ENCODE data around the gene PLEKHM3. TPM values are rescaled to one million over a fixed set of nuclear protein-coding genes. Genes with fewer than 3 reads are reported as not detected.

PLEKHM3 gene
- total RNA-seq, 1 donor from 2014 or later: 9.1 TPM

GRCh38 chr2:208042450-208042849, 17.1 kb upstream of the PLEKHM3 start:
- no peak overlapping the region for H3K4me3 Mint-ChIP-seq (ENCODE audit: unreplicated experiment)
- no peaks in the 10 kb centered on the region for H3K36me3 Mint-ChIP-seq (ENCODE audit: low read depth)
- H3K4me1 Mint-ChIP-seq (ENCODE audit: low read depth): peaks cover 10% of the 10 kb centered on the region
- no peak overlapping the region for H3K27ac Mint-ChIP-seq (ENCODE audit: unreplicated experiment)
- TF ChIP-seq, protein P1, sequence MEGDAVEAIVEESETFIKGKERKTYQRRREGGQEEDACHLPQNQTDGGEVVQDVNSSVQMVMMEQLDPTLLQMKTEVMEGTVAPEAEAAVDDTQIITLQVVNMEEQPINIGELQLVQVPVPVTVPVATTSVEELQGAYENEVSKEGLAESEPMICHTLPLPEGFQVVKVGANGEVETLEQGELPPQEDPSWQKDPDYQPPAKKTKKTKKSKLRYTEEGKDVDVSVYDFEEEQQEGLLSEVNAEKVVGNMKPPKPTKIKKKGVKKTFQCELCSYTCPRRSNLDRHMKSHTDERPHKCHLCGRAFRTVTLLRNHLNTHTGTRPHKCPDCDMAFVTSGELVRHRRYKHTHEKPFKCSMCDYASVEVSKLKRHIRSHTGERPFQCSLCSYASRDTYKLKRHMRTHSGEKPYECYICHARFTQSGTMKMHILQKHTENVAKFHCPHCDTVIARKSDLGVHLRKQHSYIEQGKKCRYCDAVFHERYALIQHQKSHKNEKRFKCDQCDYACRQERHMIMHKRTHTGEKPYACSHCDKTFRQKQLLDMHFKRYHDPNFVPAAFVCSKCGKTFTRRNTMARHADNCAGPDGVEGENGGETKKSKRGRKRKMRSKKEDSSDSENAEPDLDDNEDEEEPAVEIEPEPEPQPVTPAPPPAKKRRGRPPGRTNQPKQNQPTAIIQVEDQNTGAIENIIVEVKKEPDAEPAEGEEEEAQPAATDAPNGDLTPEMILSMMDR (IDR thresholded peaks at IDR 0.05): no peak
- DNase-seq (ENCODE audit: low spot score): no peak
- H3K27me3 Mint-ChIP-seq (ENCODE audit: low read depth): no peaks in the 10 kb centered on the region
- no peaks in the 10 kb centered on the region for H3K9me3 Mint-ChIP-seq (ENCODE audit: low read depth)

DNA sequence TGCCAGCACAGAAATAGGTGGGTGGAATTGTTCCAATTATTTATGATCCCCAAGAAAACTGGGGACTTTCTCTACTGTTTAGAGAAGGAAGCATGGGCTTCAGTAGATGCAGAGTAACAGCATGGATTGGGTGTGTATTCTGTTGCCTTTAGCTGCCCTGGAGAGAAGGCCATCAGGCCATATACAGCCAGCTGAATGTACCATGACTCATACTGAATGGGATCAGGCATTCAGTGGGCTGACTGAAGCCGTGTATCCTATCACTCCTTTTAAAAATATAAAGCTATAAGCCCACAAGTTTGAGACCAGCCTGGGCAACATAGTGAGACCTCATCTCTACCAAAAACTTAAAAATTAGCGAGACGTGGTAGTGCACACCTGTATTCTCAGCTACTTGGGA, 16.7 kb upstream of the PLEKHM3 start:
- Mint-ChIP-seq H3K27me3 (ENCODE audit: low read depth) (no peaks in the 10 kb centered on the region), H3K4me1 (ENCODE audit: low read depth) (peaks cover 10% of the 10 kb centered on the region), H3K36me3 (ENCODE audit: low read depth) (no peaks in the 10 kb centered on the region), H3K9me3 (ENCODE audit: low read depth) (no peaks in the 10 kb centered on the region), H3K27ac (ENCODE audit: unreplicated experiment) (no peak overlapping the region), H3K4me3 (ENCODE audit: unreplicated experiment) (no peak overlapping the region)
- TF ChIP-seq, protein P1 (IDR thresholded peaks at IDR 0.05): no peak
- no peak for DNase-seq (ENCODE audit: low spot score)

DNA sequence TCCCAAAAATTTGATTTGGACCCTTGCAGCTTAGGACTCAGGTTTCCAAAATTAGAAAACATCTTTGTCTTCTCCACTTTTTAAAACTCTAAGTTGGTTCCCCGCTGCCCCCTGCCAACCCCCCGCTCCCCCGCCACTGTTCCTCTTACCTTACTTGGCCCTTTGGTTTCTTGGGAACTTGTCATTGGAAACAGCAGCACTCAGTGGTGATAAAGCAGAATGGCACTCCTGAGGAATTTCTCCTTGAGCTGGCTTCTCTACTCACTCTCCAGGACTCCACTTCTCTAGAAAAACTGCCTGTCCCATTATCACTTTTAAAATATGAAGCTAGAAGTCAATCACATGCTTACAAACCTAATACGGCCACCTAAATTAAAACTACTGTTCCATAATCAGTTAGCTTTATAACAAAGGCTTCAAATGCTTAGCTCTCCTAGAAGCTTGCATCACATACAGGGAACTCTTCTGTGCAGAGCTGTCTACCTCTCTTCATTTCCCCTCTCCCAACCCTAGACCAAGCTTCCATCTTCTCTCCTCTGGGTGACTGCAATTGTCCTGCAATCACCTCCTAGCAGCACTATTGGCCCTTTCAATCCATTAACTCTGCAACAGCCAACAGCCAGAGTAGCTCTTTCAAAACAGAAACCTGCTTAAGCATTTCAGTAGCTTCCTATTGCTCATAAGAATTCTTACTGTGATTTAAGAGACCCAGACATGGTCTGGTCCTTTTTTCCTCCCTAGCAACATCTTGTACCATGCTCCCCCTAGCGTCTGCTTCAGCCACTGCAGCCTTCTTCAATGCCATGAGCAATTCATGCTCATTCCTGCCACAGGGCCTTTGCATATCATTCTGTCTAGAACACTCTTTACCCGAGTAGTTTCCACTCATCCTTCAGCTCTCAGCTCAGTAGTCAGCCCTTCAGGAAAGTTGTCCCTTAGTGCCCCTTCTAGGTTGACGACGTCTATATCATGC, 15.2 kb upstream of the PLEKHM3 start:
- TF ChIP-seq, protein P1 (IDR thresholded peaks at IDR 0.05): peak; percentile 81
- H3K4me3 Mint-ChIP-seq (ENCODE audit: unreplicated experiment): no peak overlapping the region
- H3K4me1 Mint-ChIP-seq (ENCODE audit: low read depth): peaks cover 10% of the 10 kb centered on the region
- no peaks in the 10 kb centered on the region for H3K9me3 Mint-ChIP-seq (ENCODE audit: low read depth)
- DNase-seq (ENCODE audit: low spot score): no peak
- H3K36me3 Mint-ChIP-seq (ENCODE audit: low read depth): no peaks in the 10 kb centered on the region
- no peaks in the 10 kb centered on the region for H3K27me3 Mint-ChIP-seq (ENCODE audit: low read depth)
- no peak overlapping the region for H3K27ac Mint-ChIP-seq (ENCODE audit: unreplicated experiment)

- H3K4me3 Mint-ChIP-seq (ENCODE audit: unreplicated experiment): no peak overlapping the region
- no peaks in the 10 kb centered on the region for H3K36me3 Mint-ChIP-seq (ENCODE audit: low read depth)
- no peaks in the 10 kb centered on the region for H3K27me3 Mint-ChIP-seq (ENCODE audit: low read depth)
- TF ChIP-seq, protein P1 (IDR thresholded peaks at IDR 0.05): no peak
- DNase-seq (ENCODE audit: low spot score): no peak
- H3K27ac Mint-ChIP-seq (ENCODE audit: unreplicated experiment): peak overlapping the region; percentile 11
- H3K4me1 Mint-ChIP-seq (ENCODE audit: low read depth): peaks cover 10% of the 10 kb centered on the region
- no peaks in the 10 kb centered on the region for H3K9me3 Mint-ChIP-seq (ENCODE audit: low read depth)
These were observed 14.2 kb upstream of the PLEKHM3 start for GRCh38 chr2:208039376-208040110.

Measured in chondrocyte (in vitro differentiated cells).